Activated T-cell treated with anti-CD3 and anti-CD28 coated beads, Interleukin-2, amount 50 U/mL, for 72 hours (primary cell): ENCODE results near the gene EFCAB5. TPM values are rescaled to one million over a fixed set of nuclear protein-coding genes. Genes with fewer than 3 reads are reported as not detected.
A peak's percentile ranks its signal among the peaks of the same experiment; 100 is the strongest.
"Not testable (repeated sequence)": the region's sequence is repeated elsewhere in the genome, so short reads cannot be mapped to it uniquely, and the experiment has no call there.

Source experiments
- ATAC-seq, 2 donors: fragments of 150-1000 bp; cut with Tn5 transposase; replicated peaks in 1 of 2; 2 replicates each; pipeline ENCODE4 v1.10.0; 2021; ENCODE audit warnings: moderate library complexity in 2 of 2, mild to moderate bottlenecking in 1 of 2
- DNase-seq, 2 donors: peaks; one replicate each; pipeline ENCODE4 v3.0.0; 2021 to 2022; ENCODE audit warnings: mixed read lengths in 1 of 2
- H3K27ac Mint-ChIP-seq: one replicate; pipeline ENCODE4 v1.8.0; 2022; ENCODE audit warnings: mild to moderate bottlenecking, moderate library complexity, mixed read lengths
- H3K27me3 Mint-ChIP-seq: one replicate; pipeline ENCODE4 v1.8.0; 2022; ENCODE audit warnings: low read depth, mixed read lengths
- H3K36me3 Mint-ChIP-seq, 2 donors: one replicate each; pipeline ENCODE4 v1.8.0; 2022; ENCODE audit warnings: mixed read lengths in 2 of 2, mild to moderate bottlenecking in 1 of 2; ENCODE audit not compliant: insufficient read depth in 2 of 2
- H3K4me1 Mint-ChIP-seq: one replicate; pipeline ENCODE4 v1.8.0; 2022; ENCODE audit warnings: low read depth, mixed read lengths
- H3K4me3 Mint-ChIP-seq, 2 donors: one replicate each; pipeline ENCODE4 v1.8.0; 2022; ENCODE audit warnings: mild to moderate bottlenecking in 2 of 2, mixed read lengths in 2 of 2, moderate library complexity in 2 of 2
- H3K9me3 Mint-ChIP-seq, 2 donors: one replicate each; pipeline ENCODE4 v1.8.0; 2022; ENCODE audit warnings: mixed read lengths in 2 of 2
- total RNA-seq, 2 donors: library from RNA; stranded (reverse); gene quantifications; one replicate each; pipeline ENCODE4 v1.2.3, GENCODE V29; 2022

EFCAB5 gene
- total RNA-seq, 2 donors from 2014 or later, result 0.81 to 1.7 TPM

DNA sequence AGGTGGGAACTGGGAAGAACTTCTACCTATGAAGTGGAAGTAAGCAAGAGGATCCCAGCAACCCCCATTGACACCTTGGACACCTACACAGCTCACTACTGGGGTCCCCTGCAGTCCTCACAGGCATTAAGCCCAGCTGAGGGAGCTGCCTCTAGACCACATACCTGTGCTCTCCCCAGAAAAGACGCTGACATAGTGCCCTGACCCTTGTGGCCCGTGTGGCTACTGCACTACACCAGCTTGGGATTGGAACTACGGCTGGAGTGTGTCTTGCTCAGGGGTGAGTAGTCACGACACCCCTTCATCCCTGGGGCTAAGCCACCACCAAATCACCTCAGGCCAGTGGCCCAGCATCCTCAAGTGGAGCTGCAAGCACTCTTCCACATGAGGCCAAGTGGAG lies 120.9 kb downstream of the EFCAB5 start:
- peaks cover 13 to 17% of the 10 kb centered on the region in 2 donors for H3K9me3 Mint-ChIP-seq
- no peak overlapping the region for H3K4me3 Mint-ChIP-seq
- ATAC-seq (no peak), DNase-seq (no peak)
- no peaks in the 10 kb centered on the region for H3K4me1 Mint-ChIP-seq
- H3K36me3 Mint-ChIP-seq, result peaks cover 10 to 15% of the 10 kb centered on the region in 2 donors
- no peak overlapping the region for H3K27ac Mint-ChIP-seq
- peaks cover 8% of the 10 kb centered on the region for H3K27me3 Mint-ChIP-seq

DNA sequence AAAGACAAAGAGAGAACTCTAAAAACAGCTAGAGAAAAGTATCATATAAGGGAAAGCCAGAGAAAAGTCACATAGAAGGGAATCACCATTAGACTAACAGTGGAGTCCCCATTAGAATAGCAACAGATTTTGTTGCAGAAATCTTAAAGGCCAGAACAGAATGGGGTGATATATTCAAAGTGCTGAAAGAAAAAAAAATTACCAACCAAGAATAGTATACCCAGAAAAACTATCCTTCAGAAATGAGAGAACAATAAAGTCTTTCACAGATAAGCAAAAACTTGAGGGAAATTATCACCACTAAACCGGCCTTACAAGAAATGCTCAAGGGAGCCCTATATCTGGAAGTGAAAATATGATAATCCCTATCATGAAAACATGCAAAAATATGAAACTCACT lies 123.3 kb downstream of the EFCAB5 start:
- Mint-ChIP-seq H3K27me3 (peaks cover 8% of the 10 kb centered on the region), H3K36me3 (peaks cover 10 to 15% of the 10 kb centered on the region in 2 donors), H3K4me3 (no peak overlapping the region), H3K4me1 (no peaks in the 10 kb centered on the region), H3K9me3 (peaks cover 13 to 17% of the 10 kb centered on the region in 2 donors), H3K27ac (no peak overlapping the region)
- DNase-seq, result no peak
- ATAC-seq, result no peak

DNA sequence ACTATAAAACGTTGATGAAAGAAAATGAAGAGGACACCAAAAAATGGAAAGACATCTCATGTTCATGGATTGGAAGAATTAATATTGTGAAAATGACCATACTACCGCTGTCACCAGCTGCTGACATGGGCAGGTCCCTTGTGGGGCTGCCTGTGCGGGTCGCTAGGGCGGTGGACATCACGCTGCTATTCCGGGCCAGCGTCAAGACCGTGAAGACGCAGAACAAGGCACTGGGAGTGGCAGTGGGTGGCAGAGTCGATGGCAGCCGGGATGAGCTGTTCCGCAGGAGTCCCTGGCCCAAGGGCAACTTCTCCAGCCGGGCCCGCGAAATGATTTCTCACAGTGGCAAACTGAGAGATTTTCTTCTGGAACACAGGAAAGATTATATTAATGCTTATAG lies 127.0 kb downstream of the EFCAB5 start:
- Mint-ChIP-seq H3K9me3 (peaks cover 13 to 16% of the 10 kb centered on the region in 2 donors), H3K4me3 (no peak overlapping the region), H3K36me3 (peaks cover 10 to 15% of the 10 kb centered on the region in 2 donors), H3K4me1 (no peaks in the 10 kb centered on the region), H3K27ac (no peak overlapping the region), H3K27me3 (peaks cover 4% of the 10 kb centered on the region)
- DNase-seq, result no peak
- no peak for ATAC-seq

DNA sequence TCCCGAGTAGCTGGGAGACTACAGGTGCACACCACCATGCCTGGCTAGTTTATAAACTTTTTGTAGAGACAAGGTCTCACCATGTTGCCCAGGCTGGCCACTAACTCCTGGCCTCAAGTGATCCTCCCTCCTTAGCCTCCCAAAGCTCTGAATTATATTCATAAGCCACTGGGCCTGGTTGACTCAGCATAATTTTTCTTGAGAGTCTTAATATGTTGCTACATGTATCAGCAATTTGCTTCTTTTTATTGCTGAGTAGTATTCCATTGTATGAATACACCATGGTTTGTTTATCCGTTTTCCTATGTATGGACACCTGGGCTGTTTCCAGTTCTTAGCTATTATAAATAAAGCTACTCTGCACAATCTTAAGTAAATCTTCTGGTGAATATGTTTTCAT lies 132.8 kb downstream of the EFCAB5 start:
- H3K36me3 Mint-ChIP-seq, result no peaks in the 10 kb centered on the region
- ATAC-seq, result no peak
- no peak overlapping the region for H3K4me3 Mint-ChIP-seq
- H3K9me3 Mint-ChIP-seq, result no peaks in the 10 kb centered on the region
- DNase-seq, result no peak
- H3K27ac Mint-ChIP-seq, result no peak overlapping the region
- H3K4me1 Mint-ChIP-seq, result no peaks in the 10 kb centered on the region
- H3K27me3 Mint-ChIP-seq, result peaks cover 4% of the 10 kb centered on the region

DNA sequence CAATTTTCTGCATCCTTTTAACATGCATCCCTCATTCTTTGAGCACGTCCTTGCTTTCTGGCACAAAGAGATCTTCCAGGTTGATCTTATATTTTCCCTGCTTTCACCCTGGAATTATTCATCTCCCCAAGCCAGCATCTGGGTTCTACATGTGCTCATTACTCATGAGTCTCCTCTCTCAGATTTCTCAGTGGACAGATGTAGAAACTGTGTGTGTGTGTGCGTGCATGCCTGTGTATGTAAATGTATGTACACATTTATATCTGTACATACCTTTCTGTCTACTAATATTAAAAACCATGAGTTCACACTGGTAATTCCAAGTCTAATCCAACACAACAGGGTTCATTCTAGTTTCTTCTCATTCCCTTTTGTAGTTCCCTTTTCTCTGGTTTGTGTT lies 133.3 kb downstream of the EFCAB5 start:
- peaks cover 4% of the 10 kb centered on the region for H3K27me3 Mint-ChIP-seq
- ATAC-seq, result no peak
- no peak overlapping the region for H3K4me3 Mint-ChIP-seq
- H3K27ac Mint-ChIP-seq, result no peak overlapping the region
- no peaks in the 10 kb centered on the region for H3K36me3 Mint-ChIP-seq
- no peak for DNase-seq
- no peaks in the 10 kb centered on the region for H3K4me1 Mint-ChIP-seq
- H3K9me3 Mint-ChIP-seq, result no peaks in the 10 kb centered on the region

DNA sequence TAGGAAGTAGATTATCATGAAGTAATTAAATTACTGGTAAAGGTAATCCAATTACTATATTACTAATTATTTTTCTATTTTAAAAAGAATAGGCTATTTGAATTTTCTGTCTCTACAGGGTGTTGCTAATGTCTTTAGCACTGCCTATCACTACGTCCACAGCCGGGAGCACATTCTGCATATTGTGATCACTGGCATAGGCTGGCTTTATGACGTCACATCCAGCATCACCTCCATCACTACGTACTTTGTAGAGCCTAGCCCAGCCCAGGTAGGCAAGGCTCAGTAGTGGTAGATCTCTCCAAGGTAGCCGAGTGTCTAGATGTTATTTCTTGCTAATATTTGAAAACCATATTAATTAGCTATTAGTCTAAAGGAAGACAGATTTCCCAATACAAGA lies 141.3 kb downstream of the EFCAB5 start:
- no peaks in the 10 kb centered on the region for H3K36me3 Mint-ChIP-seq
- peaks cover 8% of the 10 kb centered on the region for H3K27me3 Mint-ChIP-seq
- no peak overlapping the region for H3K4me3 Mint-ChIP-seq
- no peak for DNase-seq
- H3K4me1 Mint-ChIP-seq, result no peaks in the 10 kb centered on the region
- ATAC-seq, result no peak
- H3K27ac Mint-ChIP-seq, result no peak overlapping the region
- H3K9me3 Mint-ChIP-seq, result no peaks in the 10 kb centered on the region

DNA sequence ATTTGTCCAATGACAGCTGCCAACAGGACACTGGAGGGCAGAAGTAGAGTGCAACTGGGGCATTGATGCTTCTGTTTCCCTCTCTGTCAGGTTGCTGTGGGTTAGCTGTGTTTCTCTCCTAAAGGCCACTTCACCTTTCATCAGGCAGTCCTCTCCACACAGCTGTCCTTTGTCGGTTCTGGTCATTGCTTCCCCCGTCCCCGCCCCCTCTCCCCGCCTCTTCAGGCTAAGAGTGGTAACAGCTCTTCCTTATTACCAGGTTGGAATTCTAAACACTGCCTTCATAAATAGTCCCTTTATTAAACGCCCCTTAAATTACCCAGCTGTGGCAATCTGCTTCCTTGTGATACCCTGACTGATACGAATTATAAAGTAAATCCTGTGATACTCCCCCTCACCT lies 143.4 kb downstream of the EFCAB5 start:
- no peaks in the 10 kb centered on the region for H3K9me3 Mint-ChIP-seq
- no peaks in the 10 kb centered on the region for H3K36me3 Mint-ChIP-seq
- no peak for DNase-seq
- no peaks in the 10 kb centered on the region for H3K4me1 Mint-ChIP-seq
- no peak overlapping the region for H3K27ac Mint-ChIP-seq
- no peak overlapping the region for H3K4me3 Mint-ChIP-seq
- no peak for ATAC-seq
- peaks cover 10% of the 10 kb centered on the region for H3K27me3 Mint-ChIP-seq

DNA sequence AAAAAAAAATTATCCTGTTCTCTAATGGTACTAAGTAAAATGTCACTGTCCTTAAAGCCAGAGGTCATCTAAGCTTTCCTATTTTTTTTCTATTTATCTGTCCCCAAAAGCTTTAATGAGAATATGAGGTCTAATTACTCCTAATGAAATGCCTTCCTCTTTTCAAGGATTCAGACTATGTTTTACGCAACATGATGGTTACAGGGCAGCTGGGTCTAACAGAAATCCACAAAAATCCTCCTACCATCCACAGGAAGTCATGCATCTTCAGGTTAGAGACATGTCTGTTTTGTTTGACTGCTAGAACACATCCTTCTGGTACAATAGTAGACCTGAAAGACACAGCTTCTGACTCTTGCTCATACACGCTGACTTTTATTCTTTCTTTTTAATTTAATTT lies 145.5 kb downstream of the EFCAB5 start:
- no peak overlapping the region for H3K4me3 Mint-ChIP-seq
- no peaks in the 10 kb centered on the region for H3K4me1 Mint-ChIP-seq
- ATAC-seq, result no peak
- no peak for DNase-seq
- H3K9me3 Mint-ChIP-seq, result no peaks in the 10 kb centered on the region
- H3K36me3 Mint-ChIP-seq, result no peaks in the 10 kb centered on the region
- no peak overlapping the region for H3K27ac Mint-ChIP-seq
- peaks cover 17% of the 10 kb centered on the region for H3K27me3 Mint-ChIP-seq

DNA sequence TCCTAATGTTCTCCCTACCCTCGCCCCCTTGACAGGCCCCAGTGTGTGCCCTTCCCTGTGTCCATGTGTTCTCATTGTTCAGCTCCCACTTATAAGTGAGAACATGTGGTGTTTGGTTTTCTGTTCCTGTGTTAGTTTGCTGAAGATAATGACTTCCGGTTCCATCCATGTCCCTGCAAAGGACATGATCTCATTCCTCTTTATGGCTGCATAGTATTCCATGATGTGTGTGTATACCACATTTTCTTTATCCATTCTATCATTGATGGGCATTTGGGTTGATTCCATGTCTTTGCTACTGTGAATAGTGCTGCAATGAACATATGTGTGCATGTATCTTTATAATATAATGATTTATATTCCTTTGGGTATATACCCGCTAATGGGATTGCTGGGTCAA lies 146.0 kb downstream of the EFCAB5 start:
- H3K4me3 Mint-ChIP-seq, H3K9me3 Mint-ChIP-seq, H3K36me3 Mint-ChIP-seq, H3K27ac Mint-ChIP-seq, DNase-seq, ATAC-seq, H3K4me1 Mint-ChIP-seq: not testable (repeated sequence)
- peaks cover 17% of the 10 kb centered on the region for H3K27me3 Mint-ChIP-seq

DNA sequence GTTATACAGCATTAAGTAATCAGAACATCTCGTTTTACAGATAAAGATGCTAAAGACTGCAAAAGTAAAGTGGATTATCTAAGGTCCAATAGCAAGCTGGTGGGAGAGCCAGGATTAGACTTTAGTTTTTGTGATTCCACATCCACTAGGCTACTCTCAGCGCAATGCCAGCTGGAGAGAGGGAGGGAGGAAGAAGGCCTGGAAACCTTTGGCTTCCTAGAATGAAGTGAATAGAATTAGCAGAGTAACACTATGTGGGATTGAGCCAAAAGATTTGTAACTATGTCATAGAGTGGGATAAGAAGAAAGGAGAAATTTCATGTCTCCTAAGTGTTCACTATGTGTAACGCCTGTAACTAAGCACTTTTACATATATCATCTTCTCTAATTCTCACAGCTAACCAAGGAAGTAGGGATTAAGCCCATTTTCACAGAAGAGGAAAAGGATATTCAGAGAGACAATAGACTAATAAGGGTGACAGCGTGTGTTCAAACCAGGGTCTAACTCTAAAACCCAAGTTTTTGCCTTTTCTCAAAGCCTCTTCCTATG lies 149.8 kb downstream of the EFCAB5 start:
- Mint-ChIP-seq H3K4me3 (no peak overlapping the region), H3K9me3 (no peaks in the 10 kb centered on the region), H3K27ac (no peak overlapping the region), H3K27me3 (peaks cover 28% of the 10 kb centered on the region), H3K36me3 (no peaks in the 10 kb centered on the region), H3K4me1 (peaks cover 9% of the 10 kb centered on the region)
- ATAC-seq, result no peak
- DNase-seq, result no peak

DNA sequence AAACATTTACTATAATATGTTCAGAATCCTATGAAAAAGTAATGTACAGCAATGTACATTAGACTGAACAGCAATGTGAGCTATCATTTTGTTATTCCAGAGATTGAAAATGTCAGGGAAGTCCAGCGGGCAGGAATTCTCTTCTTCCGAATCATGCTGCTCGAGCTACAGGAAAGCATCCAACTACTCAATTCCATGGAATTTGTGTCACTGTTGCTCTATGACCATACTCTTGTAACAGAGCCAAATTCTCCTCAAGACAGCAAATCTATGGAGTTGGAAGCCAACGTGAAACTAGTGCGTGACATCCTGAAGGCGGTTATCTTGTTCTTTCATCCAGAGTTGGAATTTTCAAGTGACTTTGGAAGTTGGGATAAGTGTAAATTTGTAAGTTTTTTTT lies 150.3 kb downstream of the EFCAB5 start:
- Mint-ChIP-seq H3K27ac (no peak overlapping the region), H3K9me3 (no peaks in the 10 kb centered on the region), H3K4me3 (no peak overlapping the region), H3K27me3 (peaks cover 28% of the 10 kb centered on the region), H3K36me3 (no peaks in the 10 kb centered on the region), H3K4me1 (peaks cover 9% of the 10 kb centered on the region)
- no peak for ATAC-seq
- no peak for DNase-seq

DNA sequence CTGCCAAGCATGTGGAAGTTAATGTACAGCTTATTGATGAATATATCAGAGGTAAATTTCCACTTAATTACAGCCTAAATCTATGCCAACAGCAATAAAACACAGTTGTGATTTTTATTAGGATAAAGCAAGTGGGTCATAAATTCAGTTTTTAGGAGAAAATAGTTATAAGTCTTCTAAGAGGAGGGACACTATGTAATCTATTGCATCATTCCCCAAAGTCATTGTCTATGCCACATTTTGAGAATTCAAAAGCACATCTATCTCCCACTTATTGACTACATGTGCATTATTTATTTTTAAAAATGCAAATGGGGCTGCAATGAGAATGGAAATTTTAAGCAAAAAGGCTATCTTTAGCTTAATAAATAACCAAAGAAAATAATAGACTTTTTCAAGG lies 151.5 kb downstream of the EFCAB5 start:
- ATAC-seq, result no peak
- no peak overlapping the region for H3K27ac Mint-ChIP-seq
- peaks cover 9% of the 10 kb centered on the region for H3K4me1 Mint-ChIP-seq
- H3K4me3 Mint-ChIP-seq, result no peak overlapping the region
- H3K36me3 Mint-ChIP-seq, result no peaks in the 10 kb centered on the region
- H3K9me3 Mint-ChIP-seq, result no peaks in the 10 kb centered on the region
- DNase-seq, result no peak
- peaks cover 28% of the 10 kb centered on the region for H3K27me3 Mint-ChIP-seq

DNA sequence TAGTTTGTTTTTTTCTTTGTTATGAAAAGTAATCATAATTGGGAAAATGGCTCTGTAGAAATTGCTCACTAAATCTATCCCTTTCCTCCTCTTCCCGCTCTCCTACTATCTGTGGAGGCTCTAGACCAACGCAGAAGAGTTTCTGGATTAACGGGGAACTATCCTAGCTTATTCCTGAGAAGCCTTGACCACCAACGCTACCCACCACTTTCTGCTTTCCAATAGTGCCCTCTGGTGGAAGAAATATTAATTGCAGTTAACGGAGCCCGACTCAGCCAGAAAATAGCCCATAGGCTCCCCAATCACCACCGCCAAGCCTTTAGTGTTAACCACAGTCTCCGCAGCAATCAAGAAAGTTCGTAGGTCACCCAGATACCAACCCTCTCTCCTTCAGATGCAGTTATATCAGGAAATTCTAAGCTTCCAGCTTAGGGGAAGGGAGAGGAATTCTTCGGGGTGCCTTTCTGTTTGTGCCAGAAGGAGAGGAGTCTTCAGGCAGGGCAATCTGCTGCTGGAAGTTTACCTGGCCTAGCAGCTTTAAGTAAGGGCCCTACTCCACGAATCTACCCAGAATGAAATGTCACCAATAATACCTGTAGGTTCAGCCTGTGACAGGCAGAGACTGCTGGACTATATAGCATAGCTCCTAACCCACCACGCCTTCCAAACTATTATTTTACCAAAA lies 152.2 kb downstream of the EFCAB5 start:
- peak; percentile 66 to 74 for ATAC-seq
- no peak overlapping the region for H3K4me3 Mint-ChIP-seq

More for the DNA sequence above, 152.2 kb downstream of the EFCAB5 start:
- peaks cover 9% of the 10 kb centered on the region for H3K4me1 Mint-ChIP-seq
- H3K27me3 Mint-ChIP-seq, result peaks cover 28% of the 10 kb centered on the region
- H3K36me3 Mint-ChIP-seq, result no peaks in the 10 kb centered on the region
- DNase-seq, result peak; percentile 48 to 70
- no peak overlapping the region for H3K27ac Mint-ChIP-seq
- no peaks in the 10 kb centered on the region for H3K9me3 Mint-ChIP-seq
